K562 (cell line): ENCODE measurements around the gene TAF3. TPM values are rescaled to one million over a fixed set of nuclear protein-coding genes. Genes with fewer than 3 reads are reported as not detected.

Experiments used
- ATAC-seq: fragments of 200-7000 bp; cut with Tn5 transposase; 3 replicates; pipeline ENCODE4 v1.9.1; 2020; ENCODE audit warnings: moderate library complexity
- BruUV-seq: library from RNA; stranded (reverse); fragments of 400-500 nt; replicated peaks from 2 replicates; lab custom pipeline; 2021; lab: Mats Ljungman, UMichigan
- CTCF ChIA-PET: fragments of 300-600 bp; formaldehyde crosslinking; extraction: SDS; loops from one replicate; lab custom pipeline; 2021; ENCODE audit warnings: low intra/inter-chr PET ratio; lab: Yijun Ruan, JAX
- POLR2A ChIA-PET: fragments of 300-600, 350-650 bp; sonication (Branson Sonifier 250); formaldehyde crosslinking; extraction: SDS; loops from one replicate; lab custom pipeline; 2021; ENCODE audit warnings: antibody characterized with exemption, inconsistent platforms; lab: Yijun Ruan, JAX
- DNase-seq, 4 experiments: peaks; one replicate each; pipeline versions ENCODE4 v3.0.0 to v3.0.0-alpha.2; 2011 to 2018; ENCODE audit warnings: low spot score in 3 of 4, mixed read lengths in 3 of 4; ENCODE audit errors: extremely low read depth in 1 of 4
- FAIRE-seq: peaks from 2 replicates; lab custom pipeline; 2011; peaks lifted over from hg19 to GRCh38; lab: Jason Lieb, UNC
- H2AFZ ChIP-seq: 2 replicates; pipeline ENCODE4 v1.6.0; 2011; ENCODE audit warnings: low read depth, low read length, control low read depth, inconsistent platforms
- H3K27ac ChIP-seq: fragments of 200-600 bp; 3 replicates; pipeline ENCODE4 v1.8.0; 2011; ENCODE audit warnings: low read depth, mild to moderate bottlenecking, control low read depth, inconsistent platforms, low read length, moderate library complexity, mixed read lengths; ENCODE audit errors: extremely low read depth
- H3K27me3 ChIP-seq, 2 experiments: fragments of 300-600 bp in 1 of 2; 2 replicates in 1 of 2; 3 replicates in 1 of 2; pipeline versions ENCODE4 v1.6.0 to v1.8.0; 2011; ENCODE audit warnings: inconsistent platforms in 2 of 2, low read length in 2 of 2, mild to moderate bottlenecking in 1 of 2, mixed read lengths in 1 of 2, moderate library complexity in 1 of 2; ENCODE audit not compliant: control insufficient read depth in 2 of 2, insufficient read depth in 2 of 2
- H3K36me3 ChIP-seq: fragments of 300-600 bp; 3 replicates; pipeline ENCODE4 v1.8.0; 2011; ENCODE audit warnings: mild to moderate bottlenecking, low read length, inconsistent platforms; ENCODE audit not compliant: control insufficient read depth, insufficient read depth
- H3K4me1 ChIP-seq, 2 experiments: fragments of 200-600 bp in 1 of 2; replicated peaks in 1 of 2; 2 replicates in 1 of 2; 3 replicates in 1 of 2; pipeline versions ENCODE4 v1.5.1 to v1.8.0; 2011; ENCODE audit warnings: inconsistent platforms in 2 of 2, low read length in 2 of 2, mild to moderate bottlenecking in 1 of 2, mixed read lengths in 1 of 2, moderate library complexity in 1 of 2; ENCODE audit not compliant: control insufficient read depth in 2 of 2, insufficient read depth in 2 of 2
- H3K4me2 ChIP-seq: 2 replicates; pipeline ENCODE4 v1.6.1; 2011; ENCODE audit warnings: low read length, control low read depth, inconsistent platforms, mixed read lengths; ENCODE audit not compliant: insufficient read depth
- H3K4me3 ChIP-seq: fragments of 200-600 bp; sonication (generic), shearing (Covaris generic); 2 replicates; pipeline ENCODE4 v1.5.1; 2016; ENCODE audit warnings: control low read depth, inconsistent platforms
- H3K79me2 ChIP-seq: fragments of 200-600 bp; 3 replicates; pipeline ENCODE4 v1.8.0; 2011; ENCODE audit warnings: low read length, inconsistent platforms; ENCODE audit not compliant: control insufficient read depth, insufficient read depth
- H3K9ac ChIP-seq, 2 experiments: 2 replicates each; pipeline versions ENCODE4 v1.6.0 to v1.6.1; 2011; ENCODE audit warnings: low read depth in 2 of 2, low read length in 2 of 2, control low read depth in 1 of 2, inconsistent platforms in 1 of 2, mild to moderate bottlenecking in 1 of 2, mixed read lengths in 1 of 2; ENCODE audit not compliant: insufficient read depth in 1 of 2
- H3K9me1 ChIP-seq: one replicate; pipeline ENCODE4 v1.6.0; 2011; ENCODE audit warnings: inconsistent platforms, mild to moderate bottlenecking, low read length, moderate library complexity; ENCODE audit not compliant: control insufficient read depth, insufficient read depth
- H3K9me3 ChIP-seq: replicated peaks from 2 replicates; pipeline ENCODE4 v1.5.1; 2011; ENCODE audit warnings: low read depth, low read length, inconsistent platforms; ENCODE audit not compliant: control insufficient read depth, insufficient read depth
- H4K20me1 ChIP-seq: replicated peaks from 2 replicates; pipeline ENCODE4 v1.6.1; 2011; ENCODE audit warnings: low read length, inconsistent platforms, mixed read lengths; ENCODE audit not compliant: control insufficient read depth, insufficient read depth
- CBFA2T2 ChIP-seq: fragments of 450-650 bp; conservative IDR thresholded peaks from 2 replicates; pipeline ENCODE4 v1.6.1; 2017; ENCODE audit warnings: mild to moderate bottlenecking
- E2F5 ChIP-seq: sonication (generic); formaldehyde crosslinking; IDR thresholded peaks from 2 replicates; pipeline ENCODE4 v1.8.0; 2022; ENCODE audit warnings: mild to moderate bottlenecking, missing genetic modification reagents
- MCM2 ChIP-seq: fragments of 450-650 bp; IDR thresholded peaks from 2 replicates; pipeline ENCODE4 v1.6.1; 2017; ENCODE audit warnings: low read depth, mild to moderate bottlenecking
- RAD51 ChIP-seq: fragments of 450-650 bp; IDR thresholded peaks from 2 replicates; pipeline ENCODE4 v1.7.1; 2016; ENCODE audit warnings: low read depth, mild to moderate bottlenecking, borderline replicate concordance
- TOE1 ChIP-seq, 2 experiments: fragments of 450-650 bp in 1 of 2; sonication (generic) in 1 of 2; formaldehyde crosslinking in 1 of 2; IDR thresholded peaks; 2 replicates each; pipeline versions ENCODE4 v1.7.1 to v1.8.0; 2016 to 2022; ENCODE audit warnings: borderline replicate concordance in 2 of 2, mild to moderate bottlenecking in 2 of 2, antibody characterized with exemption in 1 of 2, inconsistent platforms in 1 of 2, low read depth in 1 of 2, missing genetic modification reagents in 1 of 2, moderate library complexity in 1 of 2
- ZNF184 ChIP-seq: sonication (generic); formaldehyde crosslinking; IDR thresholded peaks from 2 replicates; pipeline ENCODE4 v1.5.0; 2020; ENCODE audit warnings: missing genetic modification reagents
- WGBS: fragments of 100-300 bp; shearing (Covaris generic); methylation state at CpG from one replicate; pipeline ENCODE4 v1.1.6; 2016; ENCODE audit warnings: low coverage, mixed read lengths; ENCODE audit not compliant: insufficient coverage; ENCODE audit errors: missing lambda C conversion rate; 5-methylcytosine and 5-hydroxymethylcytosine counted together
- in situ Hi-C: fragments of 300-500 bp; cut with MboI; formaldehyde crosslinking; loops from 4 replicates; pipeline ENCODE4 v1.15.0; 2018; ENCODE audit warnings: inconsistent platforms, mixed read lengths
- intact Hi-C: fragments of 100-400 bp; cut with micrococcal nuclease; formaldehyde crosslinking; loops from 2 replicates; pipeline ENCODE4 v1.14.2; 2022
- polyA plus RNA-seq, 8 experiments: library from polyadenylated mRNA; depleted of rRNA in 4 of 8; stranded (reverse) in 5 of 8; unstranded in 3 of 8; fragments of >200 nt; fragmentation: Nextera tagmentation in 2 of 8; fragmentation: Illumina TruSeq in 1 of 8; extraction: Ambion mirVana in 2 of 8; extraction: Trizol in 1 of 8; gene quantifications; 2 replicates each; pipeline versions ENCODE4 v1.2.1 to v1.2.3, GENCODE V29; 2011 to 2014; ENCODE audit warnings: inconsistent platforms in 1 of 8, missing spikeins in 1 of 8
- total RNA-seq, 7 experiments: library from RNA; depleted of rRNA in 6 of 7; stranded (reverse); fragments of >200 nt in 6 of 7; fragmentation: Illumina TruSeq in 2 of 7; extraction: Trizol in 2 of 7; gene quantifications; 2 replicates each; pipeline versions ENCODE4 v1.2.1 to v1.2.3, GENCODE V29; 2011 to 2021; ENCODE audit warnings: low replicate concordance in 1 of 7
- TF ChIP-seq, protein P1 (sequence below): sonication (generic); formaldehyde crosslinking; IDR thresholded peaks from 2 replicates; pipeline ENCODE4 v1.5.0; 2020; ENCODE audit warnings: missing genetic modification reagents
- TF ChIP-seq, protein P2 (sequence below): fragments of 450-650 bp; formaldehyde crosslinking; IDR thresholded peaks from 2 replicates; pipeline ENCODE4 v1.4.0; 2020; ENCODE audit warnings: mild to moderate bottlenecking, mixed read lengths
- TF ChIP-seq, protein P3 (sequence below): sonication (generic); formaldehyde crosslinking; IDR thresholded peaks from 2 replicates; pipeline ENCODE4 v1.8.0; 2023; ENCODE audit warnings: missing genetic modification reagents, mild to moderate bottlenecking, borderline replicate concordance

Gene TAF3
- total and polyA plus RNA-seq, 9 of the 15 experiments (the other 6 are each of a cell fraction or from before 2014, with no cell fraction given) = 1.5 to 9.9 (median 4.1) TPM

DNA sequence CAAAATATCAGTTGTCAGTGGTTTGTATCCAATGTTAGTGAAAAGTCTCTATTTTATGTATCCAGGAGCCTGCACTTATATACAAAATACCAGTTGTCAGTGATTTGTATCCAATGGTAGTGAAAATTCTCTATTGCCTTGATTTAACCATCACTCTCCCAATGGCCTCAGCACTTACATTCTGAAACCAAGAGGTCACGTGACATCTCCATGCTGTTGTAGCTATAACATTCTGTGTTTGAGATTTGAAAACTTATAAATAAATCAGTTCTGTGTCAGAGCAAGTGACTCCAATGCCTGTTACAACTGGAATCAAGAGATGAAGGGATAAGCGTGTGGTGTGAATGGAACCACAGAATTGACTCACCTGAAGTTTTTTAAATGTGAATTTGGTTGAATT, 205.5 kb downstream of the TAF3 start:
- Histone ChIP-seq H3K27me3 (peaks cover 11 to 20% of the 10 kb centered on the region in 2 experiments; a peak in 4 of 5 replicates), H3K9me3 (no peaks in the 10 kb centered on the region), H3K79me2 (no peaks in the 10 kb centered on the region), H3K4me2 (no peak overlapping the region), H3K9me1 (no peaks in the 10 kb centered on the region), H3K4me3 (no peak overlapping the region), H3K4me1 (no peaks in the 10 kb centered on the region), H3K36me3 (no peaks in the 10 kb centered on the region), H4K20me1 (no peaks in the 10 kb centered on the region), H2AFZ (no peak overlapping the region), H3K27ac (no peak overlapping the region), H3K9ac (no peak overlapping the region)
- CTCF ChIA-PET = no interaction called here
- in situ Hi-C loops = no loop called here
- no peak for FAIRE-seq
- no peak for DNase-seq
- BruUV-seq = no TSS peak
- intact Hi-C loops = no loop called here
- ATAC-seq = no peak
- POLR2A ChIA-PET = interaction anchor here (0.7 kb wide), 1 partner anchor 18 kb away, joined by 3 read pairs; no protein-coding TSS in a partner anchor
- TF ChIP-seq TOE1 (IDR thresholded peaks at IDR 0.05; ENCODE audit: borderline replicate concordance) (peak; percentile 73; the same call in 1 of the 2 replicates), TOE1 (CRISPR knock-in tag; IDR thresholded peaks at IDR 0.05; ENCODE audit: borderline replicate concordance, low read depth) (no peak), RAD51 (peak; percentile 88), MCM2 (no peak), CBFA2T2 (peak; percentile 56), E2F5 (CRISPR knock-in tag) (no peak), ZNF184 (CRISPR knock-in tag) (no peak)
- TF ChIP-seq, protein P1, sequence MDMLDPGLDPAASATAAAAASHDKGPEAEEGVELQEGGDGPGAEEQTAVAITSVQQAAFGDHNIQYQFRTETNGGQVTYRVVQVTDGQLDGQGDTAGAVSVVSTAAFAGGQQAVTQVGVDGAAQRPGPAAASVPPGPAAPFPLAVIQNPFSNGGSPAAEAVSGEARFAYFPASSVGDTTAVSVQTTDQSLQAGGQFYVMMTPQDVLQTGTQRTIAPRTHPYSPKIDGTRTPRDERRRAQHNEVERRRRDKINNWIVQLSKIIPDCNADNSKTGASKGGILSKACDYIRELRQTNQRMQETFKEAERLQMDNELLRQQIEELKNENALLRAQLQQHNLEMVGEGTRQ (CRISPR knock-in tag) = peak; percentile 51
- TF ChIP-seq, protein P2, sequence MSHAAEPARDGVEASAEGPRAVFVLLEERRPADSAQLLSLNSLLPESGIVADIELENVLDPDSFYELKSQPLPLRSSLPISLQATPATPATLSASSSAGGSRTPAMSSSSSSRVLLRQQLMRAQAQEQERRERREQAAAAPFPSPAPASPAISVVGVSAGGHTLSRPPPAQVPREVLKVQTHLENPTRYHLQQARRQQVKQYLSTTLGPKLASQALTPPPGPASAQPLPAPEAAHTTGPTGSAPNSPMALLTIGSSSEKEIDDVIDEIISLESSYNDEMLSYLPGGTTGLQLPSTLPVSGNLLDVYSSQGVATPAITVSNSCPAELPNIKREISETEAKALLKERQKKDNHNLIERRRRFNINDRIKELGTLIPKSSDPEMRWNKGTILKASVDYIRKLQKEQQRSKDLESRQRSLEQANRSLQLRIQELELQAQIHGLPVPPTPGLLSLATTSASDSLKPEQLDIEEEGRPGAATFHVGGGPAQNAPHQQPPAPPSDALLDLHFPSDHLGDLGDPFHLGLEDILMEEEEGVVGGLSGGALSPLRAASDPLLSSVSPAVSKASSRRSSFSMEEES (CRISPR knock-in tag) = peak; percentile 94
- TF ChIP-seq, protein P3, sequence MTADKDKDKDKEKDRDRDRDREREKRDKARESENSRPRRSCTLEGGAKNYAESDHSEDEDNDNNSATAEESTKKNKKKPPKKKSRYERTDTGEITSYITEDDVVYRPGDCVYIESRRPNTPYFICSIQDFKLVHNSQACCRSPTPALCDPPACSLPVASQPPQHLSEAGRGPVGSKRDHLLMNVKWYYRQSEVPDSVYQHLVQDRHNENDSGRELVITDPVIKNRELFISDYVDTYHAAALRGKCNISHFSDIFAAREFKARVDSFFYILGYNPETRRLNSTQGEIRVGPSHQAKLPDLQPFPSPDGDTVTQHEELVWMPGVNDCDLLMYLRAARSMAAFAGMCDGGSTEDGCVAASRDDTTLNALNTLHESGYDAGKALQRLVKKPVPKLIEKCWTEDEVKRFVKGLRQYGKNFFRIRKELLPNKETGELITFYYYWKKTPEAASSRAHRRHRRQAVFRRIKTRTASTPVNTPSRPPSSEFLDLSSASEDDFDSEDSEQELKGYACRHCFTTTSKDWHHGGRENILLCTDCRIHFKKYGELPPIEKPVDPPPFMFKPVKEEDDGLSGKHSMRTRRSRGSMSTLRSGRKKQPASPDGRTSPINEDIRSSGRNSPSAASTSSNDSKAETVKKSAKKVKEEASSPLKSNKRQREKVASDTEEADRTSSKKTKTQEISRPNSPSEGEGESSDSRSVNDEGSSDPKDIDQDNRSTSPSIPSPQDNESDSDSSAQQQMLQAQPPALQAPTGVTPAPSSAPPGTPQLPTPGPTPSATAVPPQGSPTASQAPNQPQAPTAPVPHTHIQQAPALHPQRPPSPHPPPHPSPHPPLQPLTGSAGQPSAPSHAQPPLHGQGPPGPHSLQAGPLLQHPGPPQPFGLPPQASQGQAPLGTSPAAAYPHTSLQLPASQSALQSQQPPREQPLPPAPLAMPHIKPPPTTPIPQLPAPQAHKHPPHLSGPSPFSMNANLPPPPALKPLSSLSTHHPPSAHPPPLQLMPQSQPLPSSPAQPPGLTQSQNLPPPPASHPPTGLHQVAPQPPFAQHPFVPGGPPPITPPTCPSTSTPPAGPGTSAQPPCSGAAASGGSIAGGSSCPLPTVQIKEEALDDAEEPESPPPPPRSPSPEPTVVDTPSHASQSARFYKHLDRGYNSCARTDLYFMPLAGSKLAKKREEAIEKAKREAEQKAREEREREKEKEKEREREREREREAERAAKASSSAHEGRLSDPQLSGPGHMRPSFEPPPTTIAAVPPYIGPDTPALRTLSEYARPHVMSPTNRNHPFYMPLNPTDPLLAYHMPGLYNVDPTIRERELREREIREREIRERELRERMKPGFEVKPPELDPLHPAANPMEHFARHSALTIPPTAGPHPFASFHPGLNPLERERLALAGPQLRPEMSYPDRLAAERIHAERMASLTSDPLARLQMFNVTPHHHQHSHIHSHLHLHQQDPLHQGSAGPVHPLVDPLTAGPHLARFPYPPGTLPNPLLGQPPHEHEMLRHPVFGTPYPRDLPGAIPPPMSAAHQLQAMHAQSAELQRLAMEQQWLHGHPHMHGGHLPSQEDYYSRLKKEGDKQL (CRISPR knock-in tag) = no peak
- 0% methylated on average over 2 of the region's 2 CpGs for WGBS
